Measurements from ENCODE around the gene SUSD3. TPM values are rescaled to one million over a fixed set of nuclear protein-coding genes. Genes with fewer than 3 reads are reported as not detected.

Gene SUSD3
- total and polyA plus RNA-seq, 4 donors, result 2.0 to 9.7 (median 5.1) TPM

DNA sequence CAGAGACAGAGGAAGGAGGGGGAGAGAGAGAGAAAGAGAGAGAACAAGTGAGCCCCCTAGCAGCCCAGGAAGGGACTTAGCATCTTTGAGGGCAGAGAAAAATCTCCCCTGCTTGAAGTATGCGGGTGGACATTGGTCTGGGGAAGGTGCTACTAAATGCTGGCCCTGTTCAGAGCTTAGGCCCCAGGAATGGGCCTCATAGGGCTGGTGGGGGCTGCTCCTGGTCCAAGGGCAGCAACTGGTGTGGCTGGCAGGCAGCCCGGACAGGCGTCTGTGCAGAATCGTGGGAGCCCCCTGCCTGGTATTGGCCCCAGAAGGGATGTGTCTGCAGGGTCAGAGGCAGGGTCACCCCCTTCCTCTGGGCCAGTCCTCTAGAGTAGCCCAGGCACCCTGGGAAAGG is 47.8 kb upstream of the SUSD3 start:
- Histone ChIP-seq H3K9ac (ENCODE audit: insufficient read depth in 1 of 2, low read length in 2 of 2) (no peak overlapping the region), H3K27me3 (ENCODE audit: control insufficient read depth in 3 of 3, insufficient read depth in 3 of 3, low read length in 2 of 3) (no peaks in the 10 kb centered on the region), H3K4me3 (no peak overlapping the region), H3K27ac (ENCODE audit: low read depth in 1 of 2, low read length in 1 of 2) (no peak overlapping the region), H3K36me3 (ENCODE audit: control insufficient read depth in 4 of 4, insufficient read depth in 4 of 4, low read length in 4 of 4) (peaks cover 0 to 14% (median 0%) of the 10 kb centered on the region in 4 donors), H3K9me3 (ENCODE audit: control insufficient read depth in 4 of 4, insufficient read depth in 3 of 4, low read length in 3 of 4) (no peaks in the 10 kb centered on the region), H3K4me1 (ENCODE audit: control insufficient read depth in 5 of 5, insufficient read depth in 5 of 5, low read length in 5 of 5) (peaks cover 0 to 5% (median 0%) of the 10 kb centered on the region in 5 donors)
- WGBS, 2 donors, result 80 to 86% methylated on average over 4 of the region's 4 CpGs
- TF ChIP-seq, protein P1, sequence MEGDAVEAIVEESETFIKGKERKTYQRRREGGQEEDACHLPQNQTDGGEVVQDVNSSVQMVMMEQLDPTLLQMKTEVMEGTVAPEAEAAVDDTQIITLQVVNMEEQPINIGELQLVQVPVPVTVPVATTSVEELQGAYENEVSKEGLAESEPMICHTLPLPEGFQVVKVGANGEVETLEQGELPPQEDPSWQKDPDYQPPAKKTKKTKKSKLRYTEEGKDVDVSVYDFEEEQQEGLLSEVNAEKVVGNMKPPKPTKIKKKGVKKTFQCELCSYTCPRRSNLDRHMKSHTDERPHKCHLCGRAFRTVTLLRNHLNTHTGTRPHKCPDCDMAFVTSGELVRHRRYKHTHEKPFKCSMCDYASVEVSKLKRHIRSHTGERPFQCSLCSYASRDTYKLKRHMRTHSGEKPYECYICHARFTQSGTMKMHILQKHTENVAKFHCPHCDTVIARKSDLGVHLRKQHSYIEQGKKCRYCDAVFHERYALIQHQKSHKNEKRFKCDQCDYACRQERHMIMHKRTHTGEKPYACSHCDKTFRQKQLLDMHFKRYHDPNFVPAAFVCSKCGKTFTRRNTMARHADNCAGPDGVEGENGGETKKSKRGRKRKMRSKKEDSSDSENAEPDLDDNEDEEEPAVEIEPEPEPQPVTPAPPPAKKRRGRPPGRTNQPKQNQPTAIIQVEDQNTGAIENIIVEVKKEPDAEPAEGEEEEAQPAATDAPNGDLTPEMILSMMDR (IDR thresholded peaks at IDR 0.05; ENCODE audit: control extremely low read depth, extremely low read depth), result no peak
- ATAC-seq (ENCODE audit: insufficient read depth, low FRiP score) (no peak), DNase-seq (no peak)

DNA sequence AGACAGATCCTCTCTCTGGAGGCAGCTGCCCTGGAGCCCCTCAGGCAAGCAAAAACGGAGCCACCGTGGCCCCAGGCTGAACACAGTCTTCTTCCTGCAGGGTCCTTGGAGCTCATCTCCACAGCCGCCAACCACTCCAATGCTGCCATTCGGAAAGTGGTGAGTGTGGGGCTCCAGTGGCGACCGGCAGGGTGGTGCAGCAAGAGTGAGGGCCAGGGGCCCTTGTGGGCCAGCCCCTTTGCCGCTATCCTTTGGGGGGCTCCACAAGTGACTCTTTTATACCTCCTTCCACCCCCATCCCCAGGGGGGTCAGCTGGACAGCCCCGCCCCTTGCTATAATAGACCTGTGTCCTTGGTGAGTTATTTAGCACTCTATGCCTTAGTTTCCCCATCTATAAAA is 47.4 kb upstream of the SUSD3 start:
- peaks cover 0 to 5% (median 0%) of the 10 kb centered on the region in 5 donors for H3K4me1 ChIP-seq (ENCODE audit: control insufficient read depth in 5 of 5, insufficient read depth in 5 of 5, low read length in 5 of 5)
- 97 to 98% methylated on average over 8 of the region's 8 CpGs for WGBS, 2 donors
- no peaks in the 10 kb centered on the region for H3K9me3 ChIP-seq (ENCODE audit: control insufficient read depth in 4 of 4, insufficient read depth in 3 of 4, low read length in 3 of 4)
- no peak overlapping the region for H3K9ac ChIP-seq (ENCODE audit: insufficient read depth in 1 of 2, low read length in 2 of 2)
- DNase-seq (no peak), ATAC-seq (ENCODE audit: insufficient read depth, low FRiP score) (no peak)
- no peak overlapping the region for H3K27ac ChIP-seq (ENCODE audit: low read depth in 1 of 2, low read length in 1 of 2)
- TF ChIP-seq, protein P1 (IDR thresholded peaks at IDR 0.05; ENCODE audit: control extremely low read depth, extremely low read depth), result no peak
- peaks cover 0 to 15% (median 0%) of the 10 kb centered on the region in 4 donors for H3K36me3 ChIP-seq (ENCODE audit: control insufficient read depth in 4 of 4, insufficient read depth in 4 of 4, low read length in 4 of 4)
- H3K4me3 ChIP-seq, result no peak overlapping the region
- H3K27me3 ChIP-seq (ENCODE audit: control insufficient read depth in 3 of 3, insufficient read depth in 3 of 3, low read length in 2 of 3), result no peaks in the 10 kb centered on the region

GRCh38 chr9:93012963-93013855 is 45.3 kb upstream of the SUSD3 start:
- 98% methylated on average over 14 of the region's 14 CpGs for WGBS, 2 donors
- H3K9ac ChIP-seq (ENCODE audit: insufficient read depth in 1 of 2, low read length in 2 of 2), result no peak overlapping the region
- no peak overlapping the region for H3K4me3 ChIP-seq
- H3K27ac ChIP-seq (ENCODE audit: low read depth in 1 of 2, low read length in 1 of 2), result no peak overlapping the region
- peaks cover 0 to 5% (median 0%) of the 10 kb centered on the region in 5 donors for H3K4me1 ChIP-seq (ENCODE audit: control insufficient read depth in 5 of 5, insufficient read depth in 5 of 5, low read length in 5 of 5)
- no peak for ATAC-seq (ENCODE audit: insufficient read depth, low FRiP score)
- no peaks in the 10 kb centered on the region for H3K9me3 ChIP-seq (ENCODE audit: control insufficient read depth in 4 of 4, insufficient read depth in 3 of 4, low read length in 3 of 4)
- no peak for DNase-seq
- peaks cover 0 to 17% (median 0%) of the 10 kb centered on the region in 4 donors for H3K36me3 ChIP-seq (ENCODE audit: control insufficient read depth in 4 of 4, insufficient read depth in 4 of 4, low read length in 4 of 4)
- TF ChIP-seq, protein P1 (IDR thresholded peaks at IDR 0.05; ENCODE audit: control extremely low read depth, extremely low read depth), result no peak
- H3K27me3 ChIP-seq (ENCODE audit: control insufficient read depth in 3 of 3, insufficient read depth in 3 of 3, low read length in 2 of 3), result no peaks in the 10 kb centered on the region

Data from lung (tissue), 12 donors.